ENCODE results near the gene ARHGEF17.

ARHGEF17 gene

GRCh38 chr11:73265853-73266645, 42.0 kb upstream of the ARHGEF17 start:
- no peak for TF ChIP-seq CTCF (conservative IDR thresholded peaks at IDR 0.05; ENCODE audit: low read depth)
- H3K27ac ChIP-seq, result no peak overlapping the region
- DNase-seq (ENCODE audit: low spot score), result no peak
- POLR2A ChIA-PET (ENCODE audit: low non-redundant PET), result no interaction called here
- CTCF ChIA-PET, result interaction anchor here (0.5 kb wide), 1 partner anchor 21 kb away, joined by 3 read pairs; no protein-coding TSS in a partner anchor

- DNase-seq (ENCODE audit: low spot score), result no peak
- TF ChIP-seq CTCF (conservative IDR thresholded peaks at IDR 0.05; ENCODE audit: low read depth), result no peak
- ChIA-PET POLR2A (ENCODE audit: low non-redundant PET) (no interaction called here), CTCF (no interaction called here)
- no peak overlapping the region for H3K27ac ChIP-seq
These were observed 41.4 kb upstream of the ARHGEF17 start for GRCh38 chr11:73266646-73267020.

GRCh38 chr11:73267122-73267846, 40.8 kb upstream of the ARHGEF17 start:
- TF ChIP-seq CTCF (conservative IDR thresholded peaks at IDR 0.05; ENCODE audit: low read depth), result no peak
- CTCF ChIA-PET, result interaction anchor here (0.6 to 1.4 kb wide), 3 partner anchors 22 to 1140 kb away, joined by 3 to 4 read pairs (median 3); no protein-coding TSS in a partner anchor
- POLR2A ChIA-PET (ENCODE audit: low non-redundant PET), result no interaction called here
- no peak overlapping the region for H3K27ac ChIP-seq
- no peak for DNase-seq (ENCODE audit: low spot score)

- CTCF ChIA-PET, result interaction anchor here (0.6 to 1.4 kb wide), 3 partner anchors 22 to 1139 kb away, joined by 3 to 4 read pairs (median 3); no protein-coding TSS in a partner anchor
- H3K27ac ChIP-seq, result no peak overlapping the region
- DNase-seq (ENCODE audit: low spot score), result no peak
- POLR2A ChIA-PET (ENCODE audit: low non-redundant PET), result no interaction called here
- TF ChIP-seq CTCF (conservative IDR thresholded peaks at IDR 0.05; ENCODE audit: low read depth), result no peak
These were observed 40.1 kb upstream of the ARHGEF17 start for GRCh38 chr11:73267906-73268540.

- POLR2A ChIA-PET (ENCODE audit: low non-redundant PET), result no interaction called here
These were observed 39.3 kb upstream of the ARHGEF17 start for GRCh38 chr11:73268671-73269271.

More at GRCh38 chr11:73268671-73269271, 39.3 kb upstream of the ARHGEF17 start:
- CTCF ChIA-PET, result interaction anchor here (1.2 to 1.4 kb wide), 2 partner anchors 21 to 543 kb away, joined by 3 to 4 read pairs; no protein-coding TSS in a partner anchor
- no peak overlapping the region for H3K27ac ChIP-seq
- TF ChIP-seq CTCF (conservative IDR thresholded peaks at IDR 0.05; ENCODE audit: low read depth), result no peak
- DNase-seq (ENCODE audit: low spot score), result no peak

Measured in RWPE1 (cell line).